AG04449 (cell line): ENCODE measurements around the gene TWIST2.

Experiments used
- CTCF ChIA-PET: fragments of 350-600 bp; formaldehyde crosslinking; extraction: SDS; loops from one replicate; lab custom pipeline; 2021; ENCODE audit warnings: antibody characterized with exemption; lab: Yijun Ruan, JAX
- POLR2A ChIA-PET: fragments of 400-600, 350-600 bp; formaldehyde crosslinking; extraction: SDS; loops from one replicate; lab custom pipeline; 2020; ENCODE audit warnings: antibody characterized with exemption, inconsistent platforms; lab: Yijun Ruan, JAX
- DNase-seq: peaks from one replicate; pipeline ENCODE4 v3.0.0-alpha.2; 2010; ENCODE audit warnings: low read depth, low spot score
- H3K4me3 ChIP-seq: 2 replicates; pipeline ENCODE4 v1.5.1; 2011; ENCODE audit warnings: low read depth, mild to moderate bottlenecking, control low read depth, low read length
- TF ChIP-seq, protein P1 (sequence below): IDR thresholded peaks from one replicate; pipeline ENCODE4 v1.5.1; 2011; ENCODE audit warnings: mild to moderate bottlenecking, moderate library complexity, low read length, control low read depth, inconsistent platforms; ENCODE audit not compliant: insufficient read depth; ENCODE audit errors: missing control alignments

TWIST2 gene

DNA sequence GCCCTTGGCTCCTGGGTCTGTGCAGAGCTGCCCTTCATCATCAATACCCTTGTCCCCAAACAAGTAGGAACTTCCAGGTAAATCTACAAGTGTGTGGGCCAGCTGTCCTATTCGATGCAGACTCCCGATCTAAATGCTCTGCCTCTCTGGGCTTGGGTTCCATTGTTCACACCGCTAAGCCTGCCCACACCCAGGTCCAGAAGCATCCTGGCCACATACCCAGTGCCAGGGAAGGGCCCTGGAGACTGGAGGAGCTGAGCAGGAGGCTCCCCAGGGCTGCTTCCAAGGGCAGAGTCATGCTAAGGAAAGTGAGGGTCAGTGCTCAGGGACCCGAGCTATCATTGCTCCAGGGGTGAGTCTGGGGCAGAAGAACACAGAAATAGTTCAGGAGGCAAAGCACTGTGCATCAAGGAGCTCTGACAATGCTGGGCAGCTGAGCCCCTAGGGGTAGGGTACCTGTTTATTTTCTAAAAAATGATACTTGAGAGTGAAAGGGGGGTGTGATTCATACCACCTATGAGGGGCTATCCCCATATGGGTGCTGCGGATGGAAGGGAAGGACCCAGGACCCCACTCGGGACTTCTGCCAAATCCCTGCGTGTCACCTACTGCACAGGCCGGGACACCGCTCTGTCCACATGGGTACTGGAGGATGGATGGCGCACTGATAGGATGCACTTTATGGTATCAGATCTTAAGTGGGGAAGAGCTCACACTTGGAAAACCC lies 25.8 kb upstream of the TWIST2 start:
- POLR2A ChIA-PET: interaction anchor here (1.0 kb wide), 1 partner anchor 26 kb away, joined by 3 read pairs; the partner anchor contains the start of gene TWIST2
- CTCF ChIA-PET: interaction anchor here (1.2 kb wide), 1 partner anchor 309 kb away, joined by 3 read pairs; no protein-coding TSS in a partner anchor
- TF ChIP-seq, protein P1, sequence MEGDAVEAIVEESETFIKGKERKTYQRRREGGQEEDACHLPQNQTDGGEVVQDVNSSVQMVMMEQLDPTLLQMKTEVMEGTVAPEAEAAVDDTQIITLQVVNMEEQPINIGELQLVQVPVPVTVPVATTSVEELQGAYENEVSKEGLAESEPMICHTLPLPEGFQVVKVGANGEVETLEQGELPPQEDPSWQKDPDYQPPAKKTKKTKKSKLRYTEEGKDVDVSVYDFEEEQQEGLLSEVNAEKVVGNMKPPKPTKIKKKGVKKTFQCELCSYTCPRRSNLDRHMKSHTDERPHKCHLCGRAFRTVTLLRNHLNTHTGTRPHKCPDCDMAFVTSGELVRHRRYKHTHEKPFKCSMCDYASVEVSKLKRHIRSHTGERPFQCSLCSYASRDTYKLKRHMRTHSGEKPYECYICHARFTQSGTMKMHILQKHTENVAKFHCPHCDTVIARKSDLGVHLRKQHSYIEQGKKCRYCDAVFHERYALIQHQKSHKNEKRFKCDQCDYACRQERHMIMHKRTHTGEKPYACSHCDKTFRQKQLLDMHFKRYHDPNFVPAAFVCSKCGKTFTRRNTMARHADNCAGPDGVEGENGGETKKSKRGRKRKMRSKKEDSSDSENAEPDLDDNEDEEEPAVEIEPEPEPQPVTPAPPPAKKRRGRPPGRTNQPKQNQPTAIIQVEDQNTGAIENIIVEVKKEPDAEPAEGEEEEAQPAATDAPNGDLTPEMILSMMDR: no peak
- DNase-seq: no peak
- no peak overlapping the region for H3K4me3 ChIP-seq

DNA sequence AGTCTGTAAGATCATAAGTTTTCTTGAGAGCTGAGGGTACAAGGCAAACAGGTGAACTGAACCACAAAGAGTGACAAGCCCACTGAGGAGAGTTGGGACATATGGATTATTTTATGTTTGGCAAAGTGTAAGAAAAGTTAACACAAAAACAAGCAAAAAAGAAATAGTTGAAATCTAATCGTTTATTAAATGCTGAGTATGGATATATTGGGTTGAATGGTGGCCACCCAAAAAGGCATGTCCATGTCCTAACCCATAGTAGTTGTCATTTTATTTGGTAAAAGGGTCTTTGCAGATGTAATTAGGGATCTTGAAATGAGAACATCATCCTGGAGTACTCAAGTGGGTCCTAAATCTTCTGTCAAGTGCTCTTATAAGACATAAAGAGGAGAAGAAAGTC lies 24.9 kb upstream of the TWIST2 start:
- POLR2A ChIA-PET: no interaction called here
- no peak overlapping the region for H3K4me3 ChIP-seq
- no peak for DNase-seq
- TF ChIP-seq, protein P1: no peak
- CTCF ChIA-PET: no interaction called here

DNA sequence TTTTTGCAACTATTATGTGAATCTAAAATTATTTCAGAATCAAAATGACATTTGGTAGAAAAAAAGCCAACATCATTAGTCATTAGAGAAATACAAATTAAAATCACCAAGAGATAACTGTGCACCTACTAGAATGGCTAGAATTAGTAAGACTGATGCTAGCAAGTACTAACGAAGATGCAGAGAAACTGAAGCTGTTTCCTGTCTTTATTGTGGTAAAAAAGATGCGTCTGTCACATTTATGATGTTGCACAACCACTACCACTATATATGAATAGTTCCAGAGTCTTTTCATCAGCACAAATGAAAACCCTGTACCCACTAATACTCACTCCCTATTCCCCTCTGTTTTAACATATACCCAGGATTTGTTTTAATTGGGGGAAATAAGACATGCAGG lies 16.7 kb upstream of the TWIST2 start:
- TF ChIP-seq, protein P1: no peak
- ChIA-PET CTCF (no interaction called here), POLR2A (no interaction called here)

DNA sequence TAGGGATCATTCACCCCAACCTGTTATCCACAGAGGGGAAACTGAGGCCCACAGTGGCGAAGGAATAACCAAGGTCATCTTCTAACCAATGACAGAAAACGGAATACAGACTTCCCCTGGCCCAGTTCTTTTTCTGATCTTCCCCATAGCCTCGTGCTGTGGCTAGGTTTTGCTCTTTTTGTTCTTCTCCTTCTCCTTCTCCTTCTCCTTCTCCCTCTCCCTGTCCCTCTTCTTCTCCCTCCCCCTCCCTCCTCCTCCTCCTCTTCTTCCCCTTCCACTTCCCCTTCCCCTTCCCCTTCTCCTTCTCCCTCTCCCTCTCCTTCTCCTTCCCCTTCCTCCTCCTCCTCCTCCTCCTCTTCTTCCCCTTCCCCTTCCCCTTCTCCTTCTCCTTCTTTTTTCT lies 12.9 kb upstream of the TWIST2 start:
- CTCF ChIA-PET: no interaction called here
- no peak overlapping the region for H3K4me3 ChIP-seq
- POLR2A ChIA-PET: no interaction called here
- no peak for DNase-seq
- TF ChIP-seq, protein P1: no peak

More for the DNA sequence above, 16.7 kb upstream of the TWIST2 start:
- no peak for DNase-seq
- no peak overlapping the region for H3K4me3 ChIP-seq

DNA sequence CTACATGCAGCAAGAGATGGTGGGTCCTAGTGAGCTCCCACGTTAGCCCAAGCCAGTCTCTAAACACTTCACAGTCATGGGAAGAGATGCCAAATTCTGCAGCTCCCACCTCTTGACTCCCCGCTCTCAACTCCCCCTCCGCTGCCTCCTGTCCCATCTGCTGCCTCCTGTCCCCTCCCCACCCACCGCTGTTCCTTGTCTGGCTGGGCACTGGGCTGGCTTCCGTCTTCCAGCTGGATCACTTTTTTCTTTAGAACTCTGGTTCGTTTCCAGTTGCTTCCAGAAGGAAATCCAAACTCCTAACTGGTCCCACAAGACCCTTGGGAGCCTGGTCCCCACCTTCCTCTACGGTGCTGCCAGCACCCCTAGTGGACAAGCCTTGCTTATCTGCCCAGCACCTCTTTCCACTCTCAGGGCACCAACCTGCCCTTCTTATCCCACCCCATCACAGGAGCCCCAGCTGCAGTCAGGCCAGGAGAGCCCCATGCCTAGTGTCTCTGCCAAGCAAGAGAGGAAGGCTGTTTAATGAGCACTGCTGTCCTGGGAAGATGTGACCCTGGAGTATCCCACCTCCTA lies 12.1 kb upstream of the TWIST2 start:
- ChIA-PET POLR2A (no interaction called here), CTCF (no interaction called here)
- DNase-seq: no peak
- no peak overlapping the region for H3K4me3 ChIP-seq
- TF ChIP-seq, protein P1: peak; percentile 16

DNA sequence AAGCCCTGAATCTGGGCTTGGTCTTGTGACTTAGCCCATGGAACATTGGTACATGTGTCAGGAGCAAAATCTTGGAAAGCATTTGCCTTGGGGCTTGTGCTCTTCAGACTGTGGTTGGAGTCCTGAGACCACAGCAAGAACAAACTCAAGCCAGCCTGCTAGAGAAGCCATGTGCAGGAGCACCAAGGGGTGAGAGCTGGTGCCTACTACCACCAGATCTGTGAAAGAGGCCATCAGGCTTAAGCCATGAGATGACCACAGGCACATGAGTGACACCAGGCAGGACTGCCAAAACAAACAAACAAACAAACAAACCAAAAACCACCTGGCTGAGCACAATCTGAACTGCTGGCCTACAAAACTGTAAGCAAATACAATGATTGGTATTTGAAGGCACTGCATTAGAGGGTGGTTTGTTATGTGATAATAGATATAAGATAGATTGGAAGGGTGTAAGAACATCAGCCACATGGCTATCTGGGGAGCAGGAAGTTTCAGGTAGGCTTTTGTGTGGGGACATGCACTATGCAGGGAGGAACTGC lies 9.0 kb upstream of the TWIST2 start:
- POLR2A ChIA-PET: no interaction called here
- no peak for DNase-seq
- TF ChIP-seq, protein P1: no peak
- no peak overlapping the region for H3K4me3 ChIP-seq
- CTCF ChIA-PET: interaction anchor here (0.8 kb wide), 1 partner anchor 54 kb away, joined by 3 read pairs; no protein-coding TSS in a partner anchor
